HG03039 (cell line): ENCODE results near the gene TSPAN33.
A peak's percentile ranks its signal among the peaks of the same experiment; 100 is the strongest.
"Not testable (repeated sequence)": the region's sequence is repeated elsewhere in the genome, so short reads cannot be mapped to it uniquely, and the experiment has no call there.

Source experiments
- ATAC-seq: cut with Tn5 transposase; IDR thresholded peaks from one replicate; pipeline ENCODE4 v1.9.1; 2021; ENCODE audit warnings: mild to moderate bottlenecking, moderate library complexity; ENCODE audit not compliant: unreplicated experiment

TSPAN33 gene

DNA sequence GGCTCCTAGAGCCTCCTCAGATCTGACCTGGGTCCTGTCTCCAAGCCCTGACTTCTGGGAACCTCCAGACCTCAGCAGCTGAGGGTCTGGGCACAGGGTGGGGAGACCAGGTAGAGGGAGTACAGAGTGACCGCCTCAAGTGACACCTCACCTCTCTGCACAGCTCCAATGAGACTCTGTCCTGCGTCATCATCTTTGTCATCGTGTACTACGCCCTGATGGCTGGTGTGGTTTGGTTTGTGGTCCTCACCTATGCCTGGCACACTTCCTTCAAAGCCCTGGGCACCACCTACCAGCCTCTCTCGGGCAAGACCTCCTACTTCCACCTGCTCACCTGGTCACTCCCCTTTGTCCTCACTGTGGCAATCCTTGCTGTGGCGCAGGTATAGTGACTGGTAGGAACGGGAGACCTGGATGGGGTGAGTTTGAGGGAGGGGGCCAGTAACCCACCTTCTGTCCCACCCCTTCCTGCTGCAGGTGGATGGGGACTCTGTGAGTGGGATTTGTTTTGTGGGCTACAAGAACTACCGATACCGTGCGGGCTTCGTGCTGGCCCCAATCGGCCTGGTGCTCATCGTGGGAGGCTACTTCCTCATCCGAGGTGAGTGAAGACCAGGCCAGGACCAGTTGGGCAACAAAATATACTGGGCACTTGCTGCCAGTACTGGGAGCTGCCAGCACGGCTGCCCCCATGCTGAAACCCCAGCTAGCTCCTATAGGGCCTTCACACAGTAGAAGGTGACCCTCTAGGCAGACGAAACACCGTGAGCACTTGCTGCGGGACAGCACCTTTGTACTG lies 61.7 kb downstream of the TSPAN33 start:
- ATAC-seq = no peak

DNA sequence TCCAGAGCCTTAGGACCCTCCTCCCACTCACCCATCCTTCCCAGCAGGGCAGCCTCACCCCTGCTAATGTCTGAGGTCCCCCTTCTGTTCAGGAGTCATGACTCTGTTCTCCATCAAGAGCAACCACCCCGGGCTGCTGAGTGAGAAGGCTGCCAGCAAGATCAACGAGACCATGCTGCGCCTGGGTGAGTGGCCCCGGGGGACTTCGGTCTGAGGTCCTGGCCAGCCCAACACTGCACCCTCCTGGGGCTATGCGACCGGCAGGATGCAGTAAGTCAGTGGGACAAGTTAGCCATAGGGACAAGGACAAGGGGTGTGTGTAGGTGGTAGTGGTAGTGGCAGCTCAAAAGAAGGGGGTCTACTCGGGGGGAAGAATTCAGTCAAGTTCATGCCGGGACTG lies 64.2 kb downstream of the TSPAN33 start:
- no peak for ATAC-seq

DNA sequence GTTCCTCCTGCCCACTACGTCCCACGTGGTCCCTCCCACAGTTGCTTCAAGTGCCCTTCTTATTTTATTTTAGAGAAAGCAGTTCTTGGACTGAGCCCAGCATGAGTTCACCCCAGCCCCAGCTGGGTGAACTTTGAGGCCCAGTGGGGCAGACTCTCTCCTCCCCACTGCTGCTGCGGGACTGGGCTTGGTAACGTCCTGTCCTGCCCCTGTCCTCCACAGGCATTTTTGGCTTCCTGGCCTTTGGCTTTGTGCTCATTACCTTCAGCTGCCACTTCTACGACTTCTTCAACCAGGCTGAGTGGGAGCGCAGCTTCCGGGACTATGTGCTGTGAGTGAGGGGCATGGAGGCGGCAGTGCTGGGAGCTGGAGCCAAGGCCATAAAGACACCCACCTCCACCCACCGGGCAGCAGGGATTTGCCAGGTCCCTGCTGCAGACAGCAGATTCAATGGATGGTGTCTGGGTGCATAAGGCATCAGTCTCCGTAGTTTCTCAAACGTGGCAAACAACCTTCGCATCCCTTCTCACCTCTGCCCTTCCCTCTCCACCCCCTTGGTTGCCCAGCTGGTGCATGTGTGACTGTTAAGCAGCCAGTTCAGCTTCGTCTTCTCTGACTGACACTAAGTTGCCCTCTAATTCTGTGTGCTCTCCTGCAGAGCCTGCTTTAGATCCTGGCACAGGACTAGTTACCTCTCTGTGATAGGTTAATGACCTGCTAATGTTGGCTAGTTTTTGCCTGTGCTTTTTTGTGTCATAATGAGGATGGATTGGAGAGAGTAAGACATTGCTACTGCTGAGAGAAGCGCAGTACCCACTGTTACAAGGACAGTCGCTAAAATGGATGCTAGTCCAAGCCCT lies 64.8 kb downstream of the TSPAN33 start:
- ATAC-seq = no peak

DNA sequence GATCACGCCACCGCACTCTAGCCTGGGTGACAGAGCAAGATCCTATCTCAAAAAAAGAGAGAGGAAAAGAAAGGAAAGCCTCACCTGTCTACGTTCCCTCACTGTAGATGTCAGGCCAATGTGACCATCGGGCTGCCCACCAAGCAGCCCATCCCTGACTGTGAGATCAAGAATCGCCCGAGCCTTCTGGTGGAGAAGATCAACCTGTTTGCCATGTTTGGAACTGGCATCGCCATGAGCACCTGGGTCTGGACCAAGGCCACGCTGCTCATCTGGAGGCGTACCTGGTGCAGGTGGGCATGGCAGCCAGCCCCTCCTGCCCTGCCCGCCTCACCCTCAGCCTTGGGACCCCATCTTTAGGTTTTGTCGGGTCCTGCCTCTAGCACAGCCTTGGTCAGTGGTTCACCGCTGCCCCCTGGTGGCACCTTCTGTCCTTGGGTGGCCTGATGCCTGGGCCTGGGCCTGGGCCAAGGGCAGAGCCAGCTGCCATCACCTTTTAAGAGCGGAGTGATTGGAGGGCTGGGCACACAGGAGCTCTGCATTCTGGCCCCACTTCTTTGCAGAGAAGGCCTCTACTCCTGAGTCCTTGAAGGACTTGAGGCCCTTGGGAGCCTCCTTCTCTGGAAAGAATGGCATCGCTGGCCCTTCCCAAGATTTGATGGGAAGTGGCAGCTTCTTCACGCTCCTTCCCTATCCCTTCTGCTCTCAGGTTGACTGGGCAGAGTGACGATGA lies 65.9 kb downstream of the TSPAN33 start:
- ATAC-seq = peak; percentile 52

DNA sequence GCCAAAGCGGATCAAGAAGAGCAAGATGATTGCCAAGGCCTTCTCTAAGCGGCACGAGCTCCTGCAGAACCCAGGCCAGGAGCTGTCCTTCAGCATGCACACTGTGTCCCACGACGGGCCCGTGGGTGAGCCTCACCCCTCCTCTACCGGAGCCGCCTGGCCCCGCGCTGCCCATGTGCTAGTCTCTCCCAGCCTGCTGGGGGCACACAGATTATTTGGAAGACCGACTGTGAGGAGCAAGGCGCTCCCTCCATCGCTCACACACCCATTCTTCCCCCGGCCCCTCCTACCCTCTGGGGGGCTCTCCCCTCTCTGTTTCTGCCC lies 66.4 kb downstream of the TSPAN33 start:
- ATAC-seq = no peak

DNA sequence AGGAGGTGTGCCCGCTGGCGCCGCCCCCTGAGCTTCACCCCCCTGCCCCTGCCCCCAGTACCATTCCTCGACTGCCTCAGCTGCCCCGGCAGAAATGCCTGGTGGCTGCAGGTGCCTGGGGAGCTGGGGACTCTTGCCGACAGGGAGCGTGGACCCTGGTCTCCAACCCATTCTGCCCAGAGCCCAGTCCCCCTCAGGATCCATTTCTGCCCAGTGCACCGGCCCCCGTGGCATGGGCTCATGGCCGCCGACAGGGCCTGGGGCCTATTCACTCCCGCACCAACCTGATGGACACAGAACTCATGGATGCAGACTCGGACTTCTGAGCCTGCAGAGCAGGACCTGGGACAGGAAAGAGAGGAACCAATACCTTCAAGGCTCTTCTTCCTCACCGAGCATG lies 67.6 kb downstream of the TSPAN33 start:
- ATAC-seq = no peak

DNA sequence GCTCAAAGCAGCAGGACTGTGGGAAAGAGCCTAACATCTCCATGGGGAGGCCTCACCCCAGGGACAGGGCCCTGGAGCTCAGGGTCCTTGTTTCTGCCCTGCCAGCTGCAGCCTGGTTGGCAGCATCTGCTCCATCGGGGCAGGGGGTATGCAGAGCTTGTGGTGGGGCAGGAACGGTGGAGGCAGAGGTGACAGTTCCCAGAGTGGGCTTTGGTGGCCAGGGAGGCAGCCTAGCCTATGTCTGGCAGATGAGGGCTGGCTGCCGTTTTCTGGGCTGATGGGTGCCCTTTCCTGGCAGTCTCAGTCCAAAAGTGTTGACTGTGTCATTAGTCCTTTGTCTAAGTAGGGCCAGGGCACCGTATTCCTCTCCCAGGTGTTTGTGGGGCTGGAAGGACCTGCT lies 68.1 kb downstream of the TSPAN33 start:
- ATAC-seq = no peak

DNA sequence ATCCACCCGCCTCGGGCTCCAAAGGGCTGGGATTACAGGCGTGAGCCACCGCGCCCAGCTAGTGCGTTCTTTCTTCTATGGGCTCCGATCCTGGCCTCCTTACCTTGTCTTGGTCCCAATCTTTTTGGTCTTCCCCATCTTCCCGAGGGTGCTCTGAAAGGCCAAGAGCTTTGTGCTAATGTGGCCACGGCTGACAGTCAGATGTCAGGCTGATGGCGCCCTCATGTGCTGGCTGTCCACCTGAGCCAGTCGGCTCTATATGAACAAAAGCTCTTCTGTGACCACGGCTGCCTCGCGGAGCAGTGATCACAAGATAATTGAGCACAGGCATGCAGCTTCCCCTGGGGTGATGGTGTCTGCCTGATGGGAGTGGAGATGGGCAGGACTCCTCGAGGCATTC lies 69.3 kb downstream of the TSPAN33 start:
- no peak for ATAC-seq

DNA sequence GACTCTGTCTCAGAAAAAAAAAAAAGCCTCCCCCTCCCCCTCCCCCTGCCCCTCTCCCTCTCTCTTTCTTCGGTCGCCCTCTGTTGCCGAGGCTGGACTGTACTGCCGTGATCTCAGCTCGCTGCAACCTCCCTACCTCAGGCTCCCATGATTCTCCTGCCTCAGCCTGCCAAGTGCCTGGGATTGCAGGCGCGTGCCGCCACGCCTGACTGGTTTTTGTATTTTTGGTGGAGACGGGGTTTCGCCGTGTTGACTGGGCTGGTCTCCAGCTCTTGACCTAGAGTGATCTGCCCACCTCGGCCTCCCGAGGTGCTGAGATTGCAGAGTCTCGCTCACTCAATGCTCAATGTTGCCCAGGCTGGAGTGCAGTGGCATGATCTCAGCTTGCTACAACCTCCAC lies 71.2 kb downstream of the TSPAN33 start:
- not testable (repeated sequence) for ATAC-seq

DNA sequence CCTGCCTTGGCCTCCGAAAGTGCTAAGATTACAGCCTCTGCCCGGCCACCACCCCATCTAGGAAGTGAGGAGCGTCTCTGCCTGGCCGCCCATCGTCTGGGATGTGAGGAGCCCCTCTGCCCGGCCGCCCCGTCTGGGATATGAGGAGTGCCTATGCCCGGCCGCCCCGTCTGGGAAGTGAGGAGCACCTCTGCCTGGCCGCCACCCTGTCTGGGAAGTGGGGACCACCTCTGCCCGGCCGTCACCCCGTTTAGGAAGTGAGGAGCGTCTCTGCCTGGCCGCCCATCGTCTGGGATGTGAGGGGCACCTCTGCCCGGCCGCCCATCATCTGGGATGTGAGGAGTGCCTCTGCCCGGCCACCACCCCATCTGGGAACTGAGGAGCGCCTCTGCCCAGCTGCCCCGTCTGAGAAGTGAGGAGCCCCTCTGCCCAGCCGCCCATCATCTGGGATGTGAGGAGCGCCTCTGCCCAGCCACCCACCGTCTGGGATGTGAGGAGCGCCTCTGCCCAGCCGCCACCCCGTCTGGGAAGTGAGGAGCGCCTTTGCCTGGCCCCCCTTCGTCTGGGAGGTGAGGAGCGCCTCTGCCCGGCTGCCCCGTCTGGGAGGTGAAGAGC lies 71.7 kb downstream of the TSPAN33 start:
- not testable (repeated sequence) for ATAC-seq

DNA sequence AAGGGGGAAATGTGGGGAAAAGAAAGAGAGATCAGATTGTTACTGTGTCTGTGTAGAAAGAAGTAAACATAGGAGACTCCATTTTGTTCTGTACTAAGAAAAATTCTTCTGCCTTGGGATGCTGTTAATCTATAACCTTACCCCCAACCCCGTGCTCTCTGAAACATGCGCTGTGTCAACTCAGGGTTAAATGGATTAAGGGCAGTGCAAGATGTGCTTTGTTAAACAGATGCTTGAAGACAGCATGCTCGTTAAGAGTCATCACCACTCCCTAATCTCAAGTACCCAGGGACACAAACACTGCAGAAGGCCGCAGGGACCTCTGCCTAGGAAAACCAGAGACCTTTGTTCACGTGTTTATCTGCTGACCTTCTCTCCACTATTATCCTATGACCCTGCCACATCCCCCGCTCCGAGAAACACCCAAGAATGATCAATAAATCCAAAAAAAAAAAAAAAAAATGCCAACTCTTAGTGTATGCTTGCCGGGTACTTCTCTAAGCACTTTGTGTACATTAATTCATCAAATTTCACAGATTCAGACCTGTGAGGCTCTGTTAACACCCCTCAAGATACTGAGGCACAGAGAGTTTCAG lies 72.4 kb downstream of the TSPAN33 start:
- ATAC-seq = not testable (repeated sequence)

DNA sequence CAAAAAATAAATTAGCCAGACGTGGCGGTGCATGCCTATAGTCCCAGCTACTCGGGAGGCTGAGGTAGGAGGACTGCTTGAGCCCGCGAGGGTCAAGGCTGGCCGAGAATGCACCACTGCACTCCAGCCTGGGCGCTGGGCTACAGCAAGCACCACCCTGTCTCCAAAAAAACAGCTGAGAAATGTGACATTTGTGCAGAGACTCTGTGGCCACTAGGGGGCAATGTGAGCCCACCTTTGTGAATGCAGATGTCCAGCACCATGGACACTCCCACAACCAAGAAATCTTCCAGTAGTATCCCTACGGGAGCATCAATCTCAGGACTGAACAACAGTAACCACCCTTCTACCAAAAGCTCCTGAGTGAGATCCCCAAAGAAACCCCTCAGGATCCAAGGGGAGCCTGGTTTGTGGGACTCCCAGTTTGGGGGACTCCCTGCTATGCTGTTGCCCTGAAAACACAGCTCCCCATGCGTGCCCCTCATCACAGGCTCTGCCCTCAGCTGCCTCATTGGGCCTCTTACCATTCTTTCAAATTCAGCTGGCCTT lies 74.1 kb downstream of the TSPAN33 start:
- peak; percentile 49 for ATAC-seq

DNA sequence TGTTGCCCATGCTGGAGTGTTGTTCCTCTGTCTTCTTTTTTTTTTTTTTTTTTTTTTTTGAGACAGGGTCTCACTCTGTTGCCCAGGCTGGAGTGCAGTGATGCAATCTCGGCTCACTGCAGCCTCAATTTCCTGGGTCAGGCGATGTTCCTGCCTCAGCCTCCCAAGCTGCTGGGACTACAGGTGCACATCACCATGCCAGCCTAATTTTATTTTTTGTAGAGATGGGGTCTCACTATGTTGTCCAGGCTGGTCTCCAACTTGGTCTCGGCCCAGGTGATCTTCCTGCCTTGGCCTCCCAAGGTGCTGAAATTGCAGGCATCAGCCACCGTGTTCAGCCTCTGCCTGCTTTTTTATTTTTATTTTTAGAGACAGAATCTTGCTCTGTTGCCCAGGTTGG lies 74.7 kb downstream of the TSPAN33 start:
- ATAC-seq = not testable (repeated sequence)
